ENCODE results near the gene CUEDC1. TPM values are rescaled to one million over a fixed set of nuclear protein-coding genes. Genes with fewer than 3 reads are reported as not detected.

Gene CUEDC1
- total and polyA plus RNA-seq, 2 of the 13 experiments (the other 11 are each of a cell fraction or from before 2014, with no cell fraction given): 7.4 to 12.9 TPM

DNA sequence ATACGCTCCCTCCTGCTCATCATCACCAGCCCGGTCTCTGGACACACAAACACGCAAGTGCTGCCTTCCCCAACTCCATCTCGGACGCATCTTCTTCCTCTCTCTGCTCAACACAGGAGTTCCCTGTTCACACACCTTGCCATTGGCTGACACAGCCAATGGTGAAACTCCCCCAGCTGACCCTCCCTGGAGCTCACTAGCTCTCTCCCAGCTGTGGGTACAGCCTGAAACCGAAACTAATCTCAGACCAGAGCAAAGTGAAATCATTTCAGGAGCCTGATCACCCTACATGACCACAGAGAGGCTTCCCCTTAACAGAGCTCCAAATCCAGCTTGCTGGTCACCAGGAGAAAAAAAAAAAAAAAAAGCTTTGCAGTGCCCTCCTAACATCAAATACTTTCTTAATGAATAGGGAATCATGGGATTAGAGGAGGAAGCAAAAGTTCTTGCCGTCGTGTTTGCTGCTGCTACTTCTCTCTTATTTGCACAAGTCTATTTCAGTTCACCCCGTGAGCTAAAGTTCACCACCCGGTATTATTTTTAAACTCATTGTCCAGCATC lies 8.3 kb downstream of the CUEDC1 start (continued):
- 0 out of 2 replicates have a peak, but pooled peaks have one; percentile 27 for TF ChIP-seq ZNF274 (CRISPR knock-in tag; IDR thresholded peaks at IDR 0.05)
- TF ChIP-seq, protein P1, sequence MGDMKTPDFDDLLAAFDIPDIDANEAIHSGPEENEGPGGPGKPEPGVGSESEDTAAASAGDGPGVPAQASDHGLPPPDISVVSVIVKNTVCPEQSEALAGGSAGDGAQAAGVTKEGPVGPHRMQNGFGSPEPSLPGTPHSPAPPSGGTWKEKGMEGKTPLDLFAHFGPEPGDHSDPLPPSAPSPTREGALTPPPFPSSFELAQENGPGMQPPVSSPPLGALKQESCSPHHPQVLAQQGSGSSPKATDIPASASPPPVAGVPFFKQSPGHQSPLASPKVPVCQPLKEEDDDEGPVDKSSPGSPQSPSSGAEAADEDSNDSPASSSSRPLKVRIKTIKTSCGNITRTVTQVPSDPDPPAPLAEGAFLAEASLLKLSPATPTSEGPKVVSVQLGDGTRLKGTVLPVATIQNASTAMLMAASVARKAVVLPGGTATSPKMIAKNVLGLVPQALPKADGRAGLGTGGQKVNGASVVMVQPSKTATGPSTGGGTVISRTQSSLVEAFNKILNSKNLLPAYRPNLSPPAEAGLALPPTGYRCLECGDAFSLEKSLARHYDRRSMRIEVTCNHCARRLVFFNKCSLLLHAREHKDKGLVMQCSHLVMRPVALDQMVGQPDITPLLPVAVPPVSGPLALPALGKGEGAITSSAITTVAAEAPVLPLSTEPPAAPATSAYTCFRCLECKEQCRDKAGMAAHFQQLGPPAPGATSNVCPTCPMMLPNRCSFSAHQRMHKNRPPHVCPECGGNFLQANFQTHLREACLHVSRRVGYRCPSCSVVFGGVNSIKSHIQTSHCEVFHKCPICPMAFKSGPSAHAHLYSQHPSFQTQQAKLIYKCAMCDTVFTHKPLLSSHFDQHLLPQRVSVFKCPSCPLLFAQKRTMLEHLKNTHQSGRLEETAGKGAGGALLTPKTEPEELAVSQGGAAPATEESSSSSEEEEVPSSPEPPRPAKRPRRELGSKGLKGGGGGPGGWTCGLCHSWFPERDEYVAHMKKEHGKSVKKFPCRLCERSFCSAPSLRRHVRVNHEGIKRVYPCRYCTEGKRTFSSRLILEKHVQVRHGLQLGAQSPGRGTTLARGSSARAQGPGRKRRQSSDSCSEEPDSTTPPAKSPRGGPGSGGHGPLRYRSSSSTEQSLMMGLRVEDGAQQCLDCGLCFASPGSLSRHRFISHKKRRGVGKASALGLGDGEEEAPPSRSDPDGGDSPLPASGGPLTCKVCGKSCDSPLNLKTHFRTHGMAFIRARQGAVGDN (CRISPR knock-in tag; IDR thresholded peaks at IDR 0.05): peak; percentile 25; the same call in 1 of the 2 replicates
- no peak for TF ChIP-seq SOX6 (IDR thresholded peaks at IDR 0.05)
- TF ChIP-seq SOX6 (CRISPR knock-in tag; IDR thresholded peaks at IDR 0.05): peak; percentile 58; the same call in 1 of the 2 replicates
- TF ChIP-seq ZNF350 (CRISPR knock-in tag; IDR thresholded peaks at IDR 0.05; ENCODE audit: borderline replicate concordance, low read depth): peak; percentile 40; the same call in 1 of the 2 replicates
- peak; percentile 55 for TF ChIP-seq SAP130 (CRISPR knock-in tag; IDR thresholded peaks at IDR 0.05; ENCODE audit: low read depth)
- TF ChIP-seq U2AF2 (IDR thresholded peaks at IDR 0.05; ENCODE audit: low read depth, low read length): no peak
- TF ChIP-seq KLF11 (CRISPR knock-in tag; IDR thresholded peaks at IDR 0.05): 0 out of 2 replicates have a peak, but pooled peaks have one; percentile 33
- 0 out of 2 replicates have a peak, but pooled peaks have one; percentile 18 for TF ChIP-seq MIER2 (CRISPR knock-in tag; IDR thresholded peaks at IDR 0.05)
- TF ChIP-seq CHD4 (IDR thresholded peaks at IDR 0.05; ENCODE audit: borderline replicate concordance, low read length): peak; percentile 57; the same call in 1 of the 2 replicates
- TF ChIP-seq HNF4A (CRISPR knock-in tag; IDR thresholded peaks at IDR 0.05): peak; percentile 35; the same call in 1 of the 2 replicates
- TF ChIP-seq, protein P2, sequence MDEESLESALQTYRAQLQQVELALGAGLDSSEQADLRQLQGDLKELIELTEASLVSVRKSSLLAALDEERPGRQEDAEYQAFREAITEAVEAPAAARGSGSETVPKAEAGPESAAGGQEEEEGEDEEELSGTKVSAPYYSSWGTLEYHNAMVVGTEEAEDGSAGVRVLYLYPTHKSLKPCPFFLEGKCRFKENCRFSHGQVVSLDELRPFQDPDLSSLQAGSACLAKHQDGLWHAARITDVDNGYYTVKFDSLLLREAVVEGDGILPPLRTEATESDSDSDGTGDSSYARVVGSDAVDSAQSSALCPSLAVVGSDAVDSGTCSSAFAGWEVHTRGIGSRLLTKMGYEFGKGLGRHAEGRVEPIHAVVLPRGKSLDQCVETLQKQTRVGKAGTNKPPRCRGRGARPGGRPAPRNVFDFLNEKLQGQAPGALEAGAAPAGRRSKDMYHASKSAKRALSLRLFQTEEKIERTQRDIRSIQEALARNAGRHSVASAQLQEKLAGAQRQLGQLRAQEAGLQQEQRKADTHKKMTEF (CRISPR knock-in tag; IDR thresholded peaks at IDR 0.05): peak; percentile 38; the same call in 1 of the 2 replicates
- TF ChIP-seq ZNF3 (CRISPR knock-in tag; IDR thresholded peaks at IDR 0.05): no peak
- peak in 1 of 2 experiments; percentile 40; a peak in 1 of 4 replicates for TF ChIP-seq POLR2A (IDR thresholded peaks at IDR 0.05; ENCODE audit: insufficient read depth in 1 of 2, low read depth in 2 of 2, low read length in 2 of 2)
- TF ChIP-seq, protein P3, sequence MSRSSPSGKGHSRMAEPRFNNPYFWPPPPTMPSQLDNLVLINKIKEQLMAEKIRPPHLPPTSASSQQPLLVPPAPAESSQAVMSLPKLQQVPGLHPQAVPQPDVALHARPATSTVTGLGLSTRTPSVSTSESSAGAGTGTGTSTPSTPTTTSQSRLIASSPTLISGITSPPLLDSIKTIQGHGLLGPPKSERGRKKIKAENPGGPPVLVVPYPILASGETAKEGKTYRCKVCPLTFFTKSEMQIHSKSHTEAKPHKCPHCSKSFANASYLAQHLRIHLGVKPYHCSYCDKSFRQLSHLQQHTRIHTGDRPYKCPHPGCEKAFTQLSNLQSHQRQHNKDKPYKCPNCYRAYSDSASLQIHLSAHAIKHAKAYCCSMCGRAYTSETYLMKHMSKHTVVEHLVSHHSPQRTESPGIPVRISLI (CRISPR knock-in tag; IDR thresholded peaks at IDR 0.05; ENCODE audit: borderline replicate concordance): peak; percentile 64; the same call in 1 of the 2 replicates
- TF ChIP-seq, protein P4, sequence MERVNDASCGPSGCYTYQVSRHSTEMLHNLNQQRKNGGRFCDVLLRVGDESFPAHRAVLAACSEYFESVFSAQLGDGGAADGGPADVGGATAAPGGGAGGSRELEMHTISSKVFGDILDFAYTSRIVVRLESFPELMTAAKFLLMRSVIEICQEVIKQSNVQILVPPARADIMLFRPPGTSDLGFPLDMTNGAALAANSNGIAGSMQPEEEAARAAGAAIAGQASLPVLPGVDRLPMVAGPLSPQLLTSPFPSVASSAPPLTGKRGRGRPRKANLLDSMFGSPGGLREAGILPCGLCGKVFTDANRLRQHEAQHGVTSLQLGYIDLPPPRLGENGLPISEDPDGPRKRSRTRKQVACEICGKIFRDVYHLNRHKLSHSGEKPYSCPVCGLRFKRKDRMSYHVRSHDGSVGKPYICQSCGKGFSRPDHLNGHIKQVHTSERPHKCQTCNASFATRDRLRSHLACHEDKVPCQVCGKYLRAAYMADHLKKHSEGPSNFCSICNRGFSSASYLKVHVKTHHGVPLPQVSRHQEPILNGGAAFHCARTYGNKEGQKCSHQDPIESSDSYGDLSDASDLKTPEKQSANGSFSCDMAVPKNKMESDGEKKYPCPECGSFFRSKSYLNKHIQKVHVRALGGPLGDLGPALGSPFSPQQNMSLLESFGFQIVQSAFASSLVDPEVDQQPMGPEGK (CRISPR knock-in tag; IDR thresholded peaks at IDR 0.05): peak; percentile 52
- TF ChIP-seq KDM2A (CRISPR knock-in tag; IDR thresholded peaks at IDR 0.05; ENCODE audit: borderline replicate concordance, low read depth): 0 out of 2 replicates have a peak, but pooled peaks have one; percentile 36
- TF ChIP-seq MXD4 (CRISPR knock-in tag; IDR thresholded peaks at IDR 0.05): no peak
- TF ChIP-seq, protein P5, sequence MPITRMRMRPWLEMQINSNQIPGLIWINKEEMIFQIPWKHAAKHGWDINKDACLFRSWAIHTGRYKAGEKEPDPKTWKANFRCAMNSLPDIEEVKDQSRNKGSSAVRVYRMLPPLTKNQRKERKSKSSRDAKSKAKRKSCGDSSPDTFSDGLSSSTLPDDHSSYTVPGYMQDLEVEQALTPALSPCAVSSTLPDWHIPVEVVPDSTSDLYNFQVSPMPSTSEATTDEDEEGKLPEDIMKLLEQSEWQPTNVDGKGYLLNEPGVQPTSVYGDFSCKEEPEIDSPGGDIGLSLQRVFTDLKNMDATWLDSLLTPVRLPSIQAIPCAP (CRISPR knock-in tag; IDR thresholded peaks at IDR 0.05; ENCODE audit: low read depth): peak; percentile 95; the same call in 1 of the 2 replicates
- TF ChIP-seq HMG20A (CRISPR knock-in tag; IDR thresholded peaks at IDR 0.05; ENCODE audit: borderline replicate concordance): 0 out of 2 replicates have a peak, but pooled peaks have one; percentile 24
- 0 out of 2 replicates have a peak, but pooled peaks have one; percentile 14 for TF ChIP-seq GATAD1 (CRISPR knock-in tag; IDR thresholded peaks at IDR 0.05)
- TF ChIP-seq MIXL1 (CRISPR knock-in tag; IDR thresholded peaks at IDR 0.05): 0 out of 2 replicates have a peak, but pooled peaks have one; percentile 20

Measured in HepG2 (cell line).